SH-SY5Y (cell line): ENCODE data around the gene KCNK17.

Source experiments
- GATA2 ChIP-seq: IDR thresholded peaks from 2 replicates; pipeline ENCODE4 v1.6.1; 2011; ENCODE audit warnings: mild to moderate bottlenecking, low read depth, low read length
- GATA3 ChIP-seq: IDR thresholded peaks from 2 replicates; pipeline ENCODE4 v1.6.1; 2011; ENCODE audit warnings: low read depth, mild to moderate bottlenecking, low read length, moderate library complexity

GRCh38 chr6:39268721-39269120, 45.5 kb downstream of the KCNK17 start:
- TF ChIP-seq GATA2, result no peak
- no peak for TF ChIP-seq GATA3
